HG03108 (cell line): ENCODE results near the gene TRAPPC14.
A peak's percentile ranks its signal among the peaks of the same experiment; 100 is the strongest.
"Not testable (repeated sequence)": the region's sequence is repeated elsewhere in the genome, so short reads cannot be mapped to it uniquely, and the experiment has no call there.

Experiments used
- ATAC-seq: cut with Tn5 transposase; IDR thresholded peaks from one replicate; pipeline ENCODE4 v1.9.1; 2021; ENCODE audit warnings: moderate library complexity; ENCODE audit not compliant: unreplicated experiment

TRAPPC14 gene

DNA sequence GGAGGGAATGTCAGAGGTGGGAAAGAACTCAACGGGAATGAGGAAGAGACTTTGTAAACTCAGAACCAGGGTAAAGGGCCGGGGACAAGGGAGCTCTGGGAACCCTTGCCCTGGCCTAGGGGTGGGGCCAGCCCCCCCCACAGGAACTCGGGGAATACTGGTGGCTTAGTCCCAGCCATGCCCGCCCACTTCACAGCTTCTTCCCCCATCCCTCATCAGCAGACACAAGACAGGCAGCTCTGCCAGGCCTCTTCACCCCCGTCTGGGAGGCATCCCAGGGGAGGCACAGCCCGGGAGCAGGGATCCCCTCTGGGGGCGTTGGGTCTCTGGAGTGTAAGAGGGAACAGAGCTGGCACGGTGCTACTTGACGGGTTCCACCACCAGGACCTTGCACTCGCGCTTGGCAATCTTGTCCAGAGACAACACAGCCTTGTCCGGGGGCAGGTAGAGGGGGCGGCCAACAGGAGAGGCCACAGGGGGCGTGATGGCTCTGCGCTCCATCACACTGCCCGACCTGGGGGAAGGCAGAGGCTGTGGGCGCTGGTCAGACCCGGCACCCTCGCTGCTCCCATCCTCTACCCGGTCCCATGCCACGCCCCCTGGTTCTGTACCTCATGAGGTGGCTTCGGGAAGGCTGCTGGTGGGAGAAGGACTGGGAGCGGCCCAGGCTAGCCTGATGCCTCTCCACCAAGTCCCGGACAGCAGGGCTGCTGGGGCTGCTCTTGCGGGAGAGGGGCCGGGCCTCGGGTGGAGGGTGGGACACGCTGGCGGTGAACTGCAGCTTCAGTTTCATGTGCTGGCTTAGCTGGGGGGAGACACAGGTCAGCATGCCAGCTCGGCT, 3.7 kb downstream of the TRAPPC14 start:
- no peak for ATAC-seq

DNA sequence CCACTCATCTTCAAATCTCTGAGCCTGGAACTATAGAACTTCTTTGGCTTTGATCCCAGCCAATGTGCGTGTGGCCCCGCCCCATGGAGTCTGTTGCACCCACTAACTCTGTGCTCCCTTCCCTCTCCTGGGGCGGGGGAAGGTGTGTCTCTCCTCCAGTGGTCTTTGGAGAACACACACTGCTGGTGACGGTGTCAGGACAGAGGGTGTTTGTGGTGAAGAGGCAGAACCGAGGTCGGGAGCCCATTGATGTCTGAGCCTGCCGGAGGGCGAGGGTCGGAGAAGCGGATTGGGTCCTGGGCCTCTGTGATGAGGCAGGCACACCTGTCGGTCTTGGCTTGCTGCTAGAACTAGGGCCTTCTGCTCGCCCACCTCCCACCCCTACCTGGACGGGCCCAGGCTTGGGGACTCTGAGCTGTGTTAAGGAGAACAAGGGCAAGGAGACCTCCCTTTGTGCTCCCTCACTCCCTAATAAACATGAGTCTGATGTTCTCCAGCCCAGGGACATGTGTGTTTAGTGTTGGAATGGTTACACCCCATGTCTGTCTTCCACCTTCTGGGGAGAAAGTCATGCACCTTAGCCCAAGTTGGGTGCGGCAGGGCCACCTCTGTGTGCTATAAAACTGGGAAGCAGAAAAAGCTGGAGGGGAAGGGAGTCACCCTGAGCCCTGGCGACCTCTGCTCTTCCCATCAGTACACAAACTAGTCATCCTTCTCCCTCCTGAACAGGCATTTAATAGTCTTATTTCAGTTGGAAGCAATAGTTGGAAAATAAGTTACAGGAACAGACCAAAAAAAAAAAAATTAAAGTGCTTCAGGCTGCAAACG, 4.6 kb downstream of the TRAPPC14 start:
- ATAC-seq = no peak

DNA sequence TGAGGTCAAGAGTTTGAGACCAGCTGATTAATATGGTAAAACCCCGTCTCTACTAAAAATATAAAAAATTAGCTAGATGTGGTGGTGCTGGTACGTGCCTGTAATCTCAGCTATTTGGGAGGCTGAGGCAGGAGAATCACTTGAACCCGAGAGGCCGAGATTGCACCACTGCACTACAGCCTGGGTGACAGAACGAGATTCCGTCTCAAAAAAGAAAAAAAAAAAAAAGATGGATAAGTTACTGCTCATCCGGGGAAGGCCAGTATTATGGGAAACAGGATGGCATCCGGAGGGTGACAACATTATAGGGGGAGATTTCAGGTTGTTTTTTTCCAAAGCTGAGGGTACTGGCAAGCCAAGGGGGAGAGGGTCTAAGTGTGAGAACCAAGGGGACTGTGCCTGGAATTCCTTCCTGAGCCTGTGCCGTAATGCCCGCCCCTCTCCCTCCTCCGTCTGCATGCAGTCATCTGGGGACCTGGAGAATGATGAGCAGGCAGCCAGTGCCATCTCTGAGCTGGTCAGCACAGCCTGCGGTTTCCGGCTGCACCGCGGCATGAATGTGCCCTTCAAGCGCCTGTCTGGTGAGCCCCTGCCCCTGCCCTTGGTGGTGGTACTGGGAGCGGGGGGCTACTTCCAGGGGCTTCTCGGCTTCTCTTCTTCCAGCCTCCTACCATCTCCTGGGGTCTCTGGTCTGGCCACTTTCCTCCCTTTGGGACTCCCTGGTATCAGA, 5.4 kb downstream of the TRAPPC14 start:
- ATAC-seq = no peak

DNA sequence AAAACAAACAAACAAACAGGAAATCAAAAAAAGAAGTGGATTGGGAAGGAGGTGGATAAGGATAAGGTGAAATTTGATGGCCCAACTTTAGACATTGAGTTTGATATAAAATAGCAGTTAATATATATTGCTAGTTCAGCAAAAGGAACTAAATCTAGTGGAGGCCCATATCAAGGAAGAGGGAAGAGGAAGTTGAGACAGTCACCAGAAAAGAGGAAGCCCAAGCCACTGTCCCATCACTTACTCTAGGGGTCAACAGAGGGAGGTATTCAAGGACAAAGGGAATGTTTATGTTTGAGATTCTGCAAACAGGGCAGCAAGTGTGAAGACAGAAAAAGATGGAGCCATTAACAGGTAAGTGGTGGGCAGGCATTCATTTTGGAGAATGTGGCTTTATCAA, 6.1 kb downstream of the TRAPPC14 start:
- ATAC-seq = no peak

DNA sequence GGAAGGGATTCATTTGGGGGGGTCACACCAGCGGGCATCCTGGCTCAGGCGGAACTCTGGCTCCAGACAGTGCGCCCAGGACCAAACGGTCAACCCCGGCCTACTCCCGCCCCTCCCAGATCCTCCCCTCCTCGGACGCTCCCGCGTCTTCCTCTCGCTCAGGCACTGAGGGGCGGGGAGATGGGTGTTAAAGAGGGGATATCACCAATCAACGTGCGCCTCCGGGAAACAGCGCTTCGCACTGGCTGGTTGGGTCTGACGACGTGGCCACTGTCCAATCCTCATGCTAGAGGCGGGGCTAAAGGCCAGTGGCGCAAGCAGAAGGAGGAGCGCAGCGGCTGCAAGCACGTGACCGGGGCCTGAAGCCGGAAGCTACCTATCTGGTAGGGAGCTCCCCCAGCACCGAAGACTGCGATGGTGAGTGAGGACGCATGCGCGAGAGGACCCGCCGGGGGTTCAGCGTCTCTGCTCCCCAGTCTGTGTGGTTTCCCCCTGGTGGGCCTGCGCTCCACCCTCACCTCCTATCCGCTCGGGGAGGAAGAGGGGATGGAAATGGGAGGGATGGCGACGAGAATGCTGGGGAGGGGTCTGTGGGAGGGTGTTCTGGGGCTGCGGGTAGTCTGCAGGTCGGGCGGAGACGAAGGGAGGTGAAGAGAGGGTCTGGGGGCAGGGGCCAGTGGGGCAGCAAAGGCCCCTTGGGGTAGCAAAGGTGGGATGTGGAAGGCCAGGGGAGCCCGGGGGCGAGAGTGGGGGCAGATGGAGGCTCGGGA, 9.8 kb downstream of the TRAPPC14 start, which contains the start of gene LAMTOR4:
LAMTOR4 (plus strand) TSS at position 360 of the 770 bp plus-strand sequence; CDS start at position 415, 55 bp downstream.
- ATAC-seq = peak; percentile 99

DNA sequence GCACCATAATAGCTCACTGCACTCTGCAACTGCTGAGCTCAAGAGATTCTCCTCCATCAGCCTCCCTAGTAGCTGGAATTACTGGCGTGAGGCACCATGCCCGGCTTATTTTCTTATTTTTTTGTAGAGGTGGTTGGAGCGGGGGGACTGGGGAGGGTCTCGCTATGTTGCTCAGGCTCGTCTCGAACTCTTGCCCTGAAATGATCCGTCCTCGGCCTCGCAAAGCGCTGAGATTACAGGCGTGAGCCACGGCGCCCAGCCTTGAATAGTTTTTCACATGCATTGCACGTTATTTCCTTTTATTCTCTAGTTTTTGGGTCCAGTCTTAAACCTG, 10.3 kb downstream of the TRAPPC14 start:
- ATAC-seq = no peak

DNA sequence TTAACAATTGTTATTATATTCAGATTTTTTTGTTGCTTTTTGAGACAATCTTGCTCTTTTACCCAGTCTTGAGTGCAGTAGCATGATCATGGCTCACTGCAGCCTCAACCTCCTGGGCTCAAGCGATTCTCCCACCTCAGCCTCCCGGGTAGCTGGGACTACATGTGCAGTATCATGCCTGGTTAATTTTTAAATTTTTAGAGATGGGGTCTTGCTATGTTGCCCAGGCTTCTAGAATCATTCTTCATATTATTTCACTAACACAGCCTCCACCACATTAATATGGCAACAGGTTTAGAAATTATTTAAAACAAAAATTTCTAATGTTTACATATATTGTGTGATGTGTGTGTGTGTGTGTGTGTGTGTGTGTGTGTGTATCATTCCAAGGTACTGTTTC, 11.2 kb downstream of the TRAPPC14 start:
- ATAC-seq = no peak

DNA sequence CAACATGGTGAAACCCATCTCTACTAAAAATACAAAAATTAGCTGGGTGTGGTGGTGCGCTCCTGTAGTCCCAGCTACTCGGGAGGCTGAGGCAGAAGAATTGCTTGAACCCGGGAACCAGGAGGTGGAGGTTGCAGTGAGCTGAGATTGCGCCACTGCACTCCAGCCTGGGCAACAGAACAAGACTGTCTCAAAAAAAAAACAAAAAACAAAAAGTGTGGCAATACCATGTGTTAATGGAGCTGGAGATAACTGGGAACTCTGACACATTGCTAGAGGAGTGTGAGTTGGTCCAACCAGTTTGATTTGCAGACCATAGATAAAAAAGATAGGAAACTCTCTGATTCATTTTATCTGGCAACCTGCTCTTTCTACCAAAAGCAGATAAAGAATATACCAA, 12.2 kb downstream of the TRAPPC14 start:
- ATAC-seq = not testable (repeated sequence)

DNA sequence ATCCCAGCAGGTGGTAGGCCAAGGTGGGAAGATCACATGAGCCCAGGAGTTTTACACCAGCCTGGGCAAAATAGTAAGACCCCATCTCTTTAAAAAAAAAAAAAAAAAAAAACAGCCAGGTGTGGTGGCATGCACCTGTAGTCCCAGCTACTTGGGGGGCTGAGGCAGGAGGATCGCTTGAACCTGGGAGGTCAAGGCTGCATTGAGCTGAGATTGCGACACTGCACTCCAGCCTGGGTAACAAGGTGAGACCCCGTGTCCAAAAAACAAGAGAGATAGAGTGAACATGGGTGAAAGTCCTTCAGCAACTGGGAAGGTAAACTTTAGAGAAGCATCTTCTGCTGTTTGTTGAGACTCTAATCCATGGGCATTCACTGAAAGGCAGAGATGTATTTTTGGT, 16.1 kb downstream of the TRAPPC14 start:
- ATAC-seq = no peak

DNA sequence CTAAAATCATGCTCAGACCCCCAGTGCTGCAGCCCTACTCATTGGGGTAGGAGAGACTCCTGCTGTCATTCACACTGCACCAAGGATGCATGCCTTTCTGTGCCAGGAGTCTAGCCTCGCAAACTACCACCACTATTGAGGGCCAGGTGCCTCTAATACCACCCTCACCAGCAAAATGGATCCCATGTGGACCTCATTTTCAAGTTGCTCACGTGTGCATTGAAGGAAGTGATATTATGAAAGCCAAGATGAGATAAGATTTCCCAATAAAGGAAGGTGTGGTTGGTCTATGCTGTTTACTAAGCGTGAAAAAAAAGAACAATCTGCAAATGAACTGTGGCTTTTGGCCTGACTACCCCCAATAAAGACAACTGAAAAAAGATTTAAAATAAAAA, 17.0 kb downstream of the TRAPPC14 start:
- no peak for ATAC-seq

DNA sequence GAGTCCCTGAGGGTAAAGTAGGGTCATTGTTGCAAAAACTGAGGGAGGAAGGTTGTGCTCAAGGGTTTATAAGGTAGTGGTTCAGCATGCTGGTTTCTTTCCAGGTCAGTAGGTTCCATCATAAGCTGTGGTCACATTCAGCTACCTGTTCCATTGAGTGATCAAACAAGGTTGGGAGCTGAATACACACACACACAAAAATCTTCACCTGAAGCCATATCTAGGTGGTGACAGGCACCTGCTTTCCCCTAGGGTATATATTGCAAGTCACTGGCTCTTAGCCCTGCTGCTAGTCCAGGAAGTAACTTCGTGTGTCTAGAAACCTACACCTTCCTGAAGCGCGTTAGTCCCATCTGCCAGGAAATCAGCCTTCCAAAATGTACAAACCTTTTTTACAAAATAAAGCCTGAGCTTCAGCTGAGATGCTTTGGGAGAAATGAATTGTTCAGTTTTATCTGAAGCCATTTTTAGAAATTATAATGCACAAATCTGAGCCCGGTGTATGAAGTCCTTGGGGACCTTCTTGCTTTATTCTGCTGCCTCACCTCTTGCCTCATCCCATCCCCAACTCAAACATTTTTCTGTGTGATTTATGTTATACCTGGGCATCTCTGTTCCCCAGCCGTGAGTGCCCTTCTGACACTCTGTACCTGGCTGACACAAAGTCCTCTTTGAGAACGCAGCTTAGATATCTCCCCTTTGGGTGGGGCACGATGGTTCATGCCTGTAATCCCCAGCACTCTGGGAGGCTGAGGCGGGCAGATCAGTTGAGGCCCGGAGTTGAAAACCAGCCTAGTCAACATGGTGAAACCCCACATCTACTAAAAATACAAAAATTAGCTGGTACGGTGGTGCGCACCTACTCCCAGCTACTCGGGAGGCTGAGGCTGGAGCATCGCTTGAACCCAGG, 20.4 kb downstream of the TRAPPC14 start:
- no peak for ATAC-seq

DNA sequence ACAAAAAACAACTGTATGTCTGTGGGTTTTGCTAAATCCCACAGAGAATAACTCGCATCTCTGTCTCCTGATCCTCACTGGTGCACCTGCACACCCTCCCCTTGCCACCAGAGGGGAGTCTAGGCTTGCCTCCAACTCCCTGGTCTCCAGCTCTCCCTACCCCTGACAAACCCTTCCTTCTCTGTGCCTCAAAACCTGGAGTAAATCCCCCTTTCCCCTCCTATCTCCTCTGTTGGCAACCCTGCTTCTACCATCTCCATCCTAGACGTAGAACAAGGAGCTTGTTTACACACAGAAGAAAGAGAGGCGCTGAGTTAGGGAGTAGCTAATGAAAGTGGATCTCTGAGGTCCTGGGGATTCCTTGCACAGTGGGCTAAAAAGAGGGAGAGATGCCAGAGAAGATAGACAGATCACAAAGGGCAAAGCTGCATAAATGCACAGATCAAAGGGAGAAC, 25.8 kb downstream of the TRAPPC14 start:
- ATAC-seq = peak; percentile 60

DNA sequence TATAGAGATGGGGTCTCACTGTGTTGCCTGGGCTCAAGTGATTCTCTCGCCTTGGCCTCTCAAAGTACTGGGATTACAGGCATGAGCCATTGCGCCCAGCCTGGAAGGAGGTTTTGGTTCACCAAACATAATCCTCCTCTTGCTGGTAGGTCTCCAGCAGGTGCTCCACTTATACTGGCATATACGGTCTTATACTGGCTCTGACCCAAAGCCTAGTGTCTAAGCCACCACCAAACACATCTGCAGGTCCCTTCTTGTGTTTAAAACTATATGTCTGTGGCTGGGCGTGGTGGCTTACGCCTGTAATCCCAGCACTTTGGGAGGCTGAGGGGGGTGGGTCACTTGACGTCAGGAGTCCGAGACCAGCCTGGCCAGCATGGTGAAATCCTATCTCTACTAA, 26.4 kb downstream of the TRAPPC14 start:
- no peak for ATAC-seq

DNA sequence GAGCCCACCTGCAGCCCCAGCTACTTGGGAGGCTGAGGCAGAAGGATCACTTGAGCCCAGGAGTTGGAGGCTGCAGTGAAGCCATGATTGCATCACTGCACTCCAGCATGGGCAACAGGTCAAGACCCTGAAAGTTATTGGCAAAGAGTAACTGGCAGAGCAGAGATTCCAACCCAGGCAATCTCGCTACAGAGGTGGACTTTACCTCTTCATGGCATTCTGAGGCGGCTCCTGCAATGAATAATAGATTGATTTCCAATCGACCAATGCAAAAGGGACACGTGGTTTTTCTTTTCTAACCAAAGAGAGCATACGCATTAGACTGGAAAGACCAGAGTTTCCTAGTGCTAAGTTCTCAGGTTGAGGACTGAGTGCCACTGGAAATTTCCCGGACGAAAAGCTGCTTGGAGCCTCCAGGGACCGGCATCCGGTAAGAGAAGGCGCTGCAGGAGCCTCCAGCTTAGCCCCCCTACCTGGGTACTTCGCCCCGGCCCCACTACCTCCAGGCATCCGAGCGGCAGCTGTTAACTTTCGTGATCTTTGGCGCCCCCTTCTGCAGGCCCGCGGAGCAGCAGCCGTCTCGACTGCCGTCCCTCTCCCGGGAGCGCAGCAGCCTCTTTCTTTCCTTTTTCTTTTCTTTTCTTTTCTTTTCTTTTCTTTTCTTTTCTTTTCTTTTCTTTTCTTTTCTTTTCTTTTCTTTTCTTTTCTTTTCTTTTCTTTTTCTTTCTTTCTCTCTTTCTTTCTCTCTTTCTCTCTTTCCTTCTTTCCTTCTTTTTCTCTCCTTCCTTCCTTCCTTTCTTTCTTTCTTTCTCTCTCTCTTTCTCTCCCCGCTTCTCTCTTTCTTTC, 27.7 kb downstream of the TRAPPC14 start:
- ATAC-seq = no peak

DNA sequence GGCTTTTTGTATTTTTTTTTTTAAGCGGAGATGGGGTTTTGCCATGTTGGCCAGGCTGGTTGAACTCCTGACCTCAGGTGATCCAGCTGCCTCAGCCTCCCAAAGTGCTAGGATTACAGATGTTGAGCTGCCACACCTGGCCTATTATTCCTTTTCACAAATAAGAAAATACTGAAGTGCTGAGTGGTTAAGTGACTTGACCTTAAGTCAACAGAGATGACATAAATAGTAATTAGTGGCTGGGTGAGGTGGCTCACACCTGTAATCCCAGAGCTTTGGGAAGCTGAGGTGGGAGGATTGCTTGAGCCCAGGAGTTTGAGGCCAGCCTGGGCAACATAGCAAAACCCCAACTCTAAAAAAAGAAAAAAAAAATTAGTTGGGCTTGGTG, 28.3 kb downstream of the TRAPPC14 start:
- ATAC-seq = not testable (repeated sequence)

DNA sequence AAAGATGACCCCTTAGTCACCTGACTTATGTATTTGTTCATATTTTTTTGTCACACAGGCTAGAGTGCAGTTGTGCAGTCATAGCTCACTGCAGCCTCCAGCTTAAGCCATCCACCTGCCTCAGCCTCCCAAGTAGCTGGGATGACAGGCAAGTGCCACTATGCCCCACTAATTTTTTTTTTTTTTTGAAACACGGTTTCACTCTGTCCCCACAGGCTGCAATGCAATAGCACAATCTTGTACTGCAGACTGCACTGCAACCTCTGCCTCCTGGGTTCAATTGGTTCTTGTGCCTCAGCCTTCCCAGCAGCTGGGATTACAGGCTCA, 29.9 kb downstream of the TRAPPC14 start:
- ATAC-seq = no peak

DNA sequence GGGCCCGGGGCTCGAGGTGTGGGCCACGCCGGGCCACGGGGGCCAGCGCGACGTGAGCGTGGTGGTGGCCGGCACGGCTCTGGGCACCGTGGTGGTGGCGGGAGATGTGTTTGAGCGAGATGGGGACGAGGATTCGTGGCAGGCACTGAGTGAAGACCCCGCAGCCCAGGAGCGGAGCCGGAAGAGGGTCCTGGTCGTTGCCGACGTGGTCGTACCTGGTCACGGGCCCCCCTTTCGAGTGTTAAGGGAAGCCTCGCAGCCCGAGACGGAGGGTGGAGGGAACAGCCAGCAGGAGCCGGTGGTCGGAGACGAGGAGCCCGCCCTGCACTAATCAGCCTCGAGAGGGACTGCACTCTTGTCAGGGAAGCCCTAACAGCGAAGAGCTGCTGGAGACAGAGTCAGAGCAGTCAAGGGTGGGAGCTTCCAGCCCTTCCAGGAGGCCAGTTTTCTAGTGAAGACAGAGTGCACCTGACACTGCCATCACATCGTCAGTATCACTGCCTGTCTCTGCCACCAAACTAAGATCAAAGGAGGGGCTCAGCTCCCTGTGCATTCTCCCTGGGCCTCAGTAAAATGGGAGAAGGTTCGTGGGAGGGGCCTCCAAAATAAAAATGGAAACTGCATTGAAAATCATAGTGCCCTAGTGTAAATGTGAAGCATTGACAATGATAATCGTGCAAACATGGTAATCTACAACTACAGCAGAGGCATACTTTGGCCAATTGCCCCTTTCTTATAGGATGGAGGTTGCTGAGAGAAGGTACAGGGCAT, 30.5 kb downstream of the TRAPPC14 start:
- peak; percentile 1 for ATAC-seq
